Activated T-helper 17 cell treated with anti-CD3 and anti-CD28 coated beads, Interleukin-2, amount 50 U/mL, for 72 hours (primary cell): Measurements from ENCODE around the gene OR2G2. TPM values are rescaled to one million over a fixed set of nuclear protein-coding genes. Genes with fewer than 3 reads are reported as not detected.

Experiments used
- ATAC-seq: fragments of 150-1000 bp; cut with Tn5 transposase; replicated peaks from 2 replicates; pipeline ENCODE4 v1.10.0; 2021; ENCODE audit warnings: mild to moderate bottlenecking, moderate library complexity
- H3K27ac Mint-ChIP-seq: one replicate; pipeline ENCODE4 v1.8.0; 2022; ENCODE audit warnings: mixed read lengths
- H3K27me3 Mint-ChIP-seq: one replicate; pipeline ENCODE4 v1.8.0; 2022; ENCODE audit warnings: mixed read lengths
- H3K36me3 Mint-ChIP-seq: one replicate; pipeline ENCODE4 v1.8.0; 2022; ENCODE audit warnings: low read depth, mild to moderate bottlenecking, mixed read lengths
- H3K4me1 Mint-ChIP-seq: one replicate; pipeline ENCODE4 v1.8.0; 2022; ENCODE audit warnings: mixed read lengths
- H3K4me3 Mint-ChIP-seq: one replicate; pipeline ENCODE4 v1.8.0; 2022; ENCODE audit warnings: mild to moderate bottlenecking, mixed read lengths
- H3K9me3 Mint-ChIP-seq: one replicate; pipeline ENCODE4 v1.8.0; 2022; ENCODE audit warnings: mixed read lengths
- total RNA-seq, 2 donors: library from RNA; stranded (reverse); gene quantifications; one replicate each; pipeline ENCODE4 v1.2.3, GENCODE V29; 2022

OR2G2 gene
- total RNA-seq, 2 donors from 2014 or later, result not detected

DNA sequence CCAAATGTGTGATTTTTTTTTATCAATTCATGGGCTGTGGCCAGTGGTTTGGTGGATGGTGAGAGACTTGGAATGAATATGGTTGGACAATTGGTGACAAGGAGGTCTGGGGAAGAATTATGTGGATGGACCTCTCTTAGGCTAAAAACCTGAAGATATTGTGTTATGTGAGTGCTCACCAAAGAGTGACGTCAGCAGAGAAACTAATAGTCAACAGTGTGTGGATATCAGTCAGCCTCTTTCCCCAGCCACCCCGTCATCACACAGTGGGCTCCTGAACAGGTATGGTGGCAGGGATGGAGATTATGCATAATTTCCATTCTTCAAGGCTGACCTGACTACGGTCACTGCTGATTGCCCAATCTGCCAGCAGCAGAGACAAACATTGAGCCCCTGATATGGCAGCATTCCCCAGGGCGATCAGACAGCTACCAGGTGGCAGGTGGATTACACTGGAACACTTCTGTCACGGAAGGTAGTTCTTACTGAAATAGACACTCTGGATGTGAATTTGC, 9.2 kb upstream of the OR2G2 start:
- peaks cover 17% of the 10 kb centered on the region for H3K27me3 Mint-ChIP-seq
- ATAC-seq, result no peak
- H3K4me3 Mint-ChIP-seq, result no peak overlapping the region
- no peaks in the 10 kb centered on the region for H3K9me3 Mint-ChIP-seq
- no peaks in the 10 kb centered on the region for H3K36me3 Mint-ChIP-seq
- no peak overlapping the region for H3K27ac Mint-ChIP-seq
- H3K4me1 Mint-ChIP-seq, result no peaks in the 10 kb centered on the region

DNA sequence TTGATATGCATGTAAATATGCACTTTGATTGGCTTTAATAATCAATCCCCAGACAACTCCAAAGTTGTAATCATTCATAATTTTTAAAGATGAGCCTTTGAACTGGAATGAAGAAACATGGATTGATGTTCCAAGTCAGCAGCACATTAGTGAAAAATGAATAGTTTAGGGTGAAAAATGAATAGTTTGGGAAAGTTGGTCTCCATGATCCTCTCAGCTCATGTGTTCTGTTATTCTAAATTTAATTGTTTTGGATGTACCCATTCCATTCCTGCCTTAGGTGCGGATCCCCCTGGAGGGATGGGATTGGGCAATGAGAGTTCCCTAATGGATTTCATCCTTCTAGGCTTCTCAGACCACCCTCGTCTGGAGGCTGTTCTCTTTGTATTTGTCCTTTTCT, 17.1 kb downstream of the OR2G2 start, which contains the start of gene OR2G3:
TSS of gene OR2G3 (plus strand) at position 301 of the 400 bp plus-strand sequence. CDS start at position 301, 0 bp downstream.
- Mint-ChIP-seq H3K4me1 (no peaks in the 10 kb centered on the region), H3K27me3 (peaks cover 17% of the 10 kb centered on the region), H3K36me3 (no peaks in the 10 kb centered on the region), H3K27ac (no peak within 1 kb of the TSS), H3K9me3 (peaks cover 3% of the 10 kb centered on the region), H3K4me3 (no peak within 1 kb of the TSS)
- ATAC-seq, result no peak

DNA sequence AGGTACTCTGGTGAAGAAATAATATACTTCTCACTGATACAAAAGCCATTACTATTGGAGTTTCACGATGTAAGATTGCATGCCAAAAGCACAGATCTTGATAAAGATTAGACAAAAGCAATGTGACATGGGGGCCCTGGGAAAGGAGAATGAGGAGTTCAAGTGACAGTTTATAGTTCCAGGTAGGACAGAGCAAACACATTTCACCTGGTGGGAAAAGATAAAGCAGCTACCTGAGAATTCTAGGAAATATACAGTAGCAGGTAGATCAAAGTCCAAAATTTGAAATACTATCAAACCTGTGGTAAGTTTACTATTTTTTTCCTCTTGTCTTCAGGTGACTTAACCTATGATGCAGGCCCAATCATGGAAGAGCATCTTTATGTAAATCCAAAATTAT, 25.2 kb downstream of the OR2G2 start:
- ATAC-seq, result no peak
- Mint-ChIP-seq H3K4me1 (no peaks in the 10 kb centered on the region), H3K4me3 (no peak overlapping the region), H3K36me3 (no peaks in the 10 kb centered on the region), H3K27me3 (peaks cover 4% of the 10 kb centered on the region), H3K27ac (no peak overlapping the region), H3K9me3 (peaks cover 3% of the 10 kb centered on the region)

- no peaks in the 10 kb centered on the region for H3K4me1 Mint-ChIP-seq
- no peaks in the 10 kb centered on the region for H3K27me3 Mint-ChIP-seq
- H3K9me3 Mint-ChIP-seq, result no peaks in the 10 kb centered on the region
- ATAC-seq, result no peak
- H3K27ac Mint-ChIP-seq, result no peak overlapping the region
- no peaks in the 10 kb centered on the region for H3K36me3 Mint-ChIP-seq
- H3K4me3 Mint-ChIP-seq, result no peak overlapping the region
Observed at GRCh38 chr1:247614625-247615024, 26.5 kb downstream of the OR2G2 start.

- no peak overlapping the region for H3K27ac Mint-ChIP-seq
- no peak overlapping the region for H3K4me3 Mint-ChIP-seq
- peaks cover 3% of the 10 kb centered on the region for H3K9me3 Mint-ChIP-seq
- peaks cover 3% of the 10 kb centered on the region for H3K27me3 Mint-ChIP-seq
- H3K36me3 Mint-ChIP-seq, result no peaks in the 10 kb centered on the region
- H3K4me1 Mint-ChIP-seq, result no peaks in the 10 kb centered on the region
- no peak for ATAC-seq
Observed at GRCh38 chr1:247627951-247628350, 39.8 kb downstream of the OR2G2 start.

- Mint-ChIP-seq H3K4me1 (no peaks in the 10 kb centered on the region), H3K27me3 (peaks cover 45% of the 10 kb centered on the region), H3K36me3 (no peaks in the 10 kb centered on the region), H3K27ac (no peak overlapping the region), H3K9me3 (peaks cover 3% of the 10 kb centered on the region), H3K4me3 (no peak overlapping the region)
- no peak for ATAC-seq
Observed at GRCh38 chr1:247638011-247638410, 49.9 kb downstream of the OR2G2 start.

GRCh38 chr1:247638781-247639180, 50.6 kb downstream of the OR2G2 start:
- H3K4me3 Mint-ChIP-seq, result no peak overlapping the region
- peaks cover 3% of the 10 kb centered on the region for H3K9me3 Mint-ChIP-seq
- H3K36me3 Mint-ChIP-seq, result no peaks in the 10 kb centered on the region
- H3K27me3 Mint-ChIP-seq, result peaks cover 48% of the 10 kb centered on the region
- ATAC-seq, result no peak
- H3K4me1 Mint-ChIP-seq, result no peaks in the 10 kb centered on the region
- no peak overlapping the region for H3K27ac Mint-ChIP-seq

Other genes with a start within 250 kb of the OR2G2 start
- 1 to 10 TPM in 1 of 2 donors, under 1 TPM in 1; 0.50 to 6.6 TPM for gene NLRP3, start 172.2 kb upstream of the OR2G2 start, total RNA-seq
- not detected for gene OR2B11, start 130.3 kb upstream of the OR2G2 start, total RNA-seq
- not detected for gene OR2C3, start 51.9 kb upstream of the OR2G2 start, total RNA-seq
- gene GCSAML, start 39.2 kb upstream of the OR2G2 start, total RNA-seq, result 1 to 10 TPM in 1 of 2 donors, not detected in 1; 1.1 TPM
- gene OR2G3, start 17.2 kb downstream of the OR2G2 start, total RNA-seq, result not detected
- not detected for gene OR13G1, start 91.4 kb downstream of the OR2G2 start, total RNA-seq
- gene OR6F1, start 128.3 kb downstream of the OR2G2 start, total RNA-seq, result not detected
- not detected for gene OR14K1, start 150.3 kb downstream of the OR2G2 start, total RNA-seq
- gene OR14A2, start 159.8 kb downstream of the OR2G2 start, total RNA-seq, result not detected
- not detected for gene OR1C1, start 172.2 kb downstream of the OR2G2 start, total RNA-seq
- not detected for gene OR14A16, start 235.8 kb downstream of the OR2G2 start, total RNA-seq